ENCODE data around the gene KCNIP2.

- TF ChIP-seq CTCF (IDR thresholded peaks at IDR 0.05) (no peak), POLR2A (IDR thresholded peaks at IDR 0.05) (no peak)
Observed at GRCh38 chr10:101892782-101893391, 49.3 kb upstream of the KCNIP2 start.

Measured in right lobe of liver (tissue), 4 donors.